ENCODE measurements around the gene TPPP2.
A peak's percentile ranks its signal among the peaks of the same experiment; 100 is the strongest.
"Not testable (repeated sequence)": the region's sequence is repeated elsewhere in the genome, so short reads cannot be mapped to it uniquely, and the experiment has no call there.

The TPPP2 gene

DNA sequence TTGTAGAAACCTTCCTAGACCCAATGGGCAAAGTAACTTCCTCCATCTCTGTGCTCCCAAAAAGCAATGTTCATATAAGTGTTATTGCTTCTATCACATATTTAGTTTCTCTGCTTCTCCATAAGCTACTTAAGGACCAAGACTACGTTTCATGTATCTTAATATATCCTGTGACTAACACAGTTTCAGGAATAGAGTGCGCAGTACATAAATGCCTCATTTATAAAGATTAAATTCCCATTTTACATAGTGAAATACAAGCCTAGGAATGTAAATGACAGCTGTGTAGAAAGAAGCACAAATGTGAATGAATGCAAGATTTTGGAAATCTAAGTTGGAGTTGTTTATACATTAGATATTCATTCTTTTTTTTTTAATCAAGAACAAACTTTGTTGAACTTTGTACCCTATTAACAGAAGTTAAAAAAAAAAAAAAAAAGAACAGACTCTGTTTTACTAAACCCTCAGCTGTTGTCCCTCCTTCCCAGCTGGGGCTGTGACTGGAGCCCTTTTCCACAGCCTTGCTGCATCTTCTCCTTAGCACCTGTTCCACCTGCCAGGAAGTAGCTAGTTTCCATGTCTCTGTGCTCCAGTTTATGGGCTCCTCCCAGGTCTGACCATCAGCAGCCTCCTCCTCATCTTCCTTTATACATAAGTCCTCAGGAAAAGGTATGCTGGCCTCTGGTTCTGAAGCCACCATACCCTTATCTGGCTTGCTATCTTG, 47.2 kb upstream of the TPPP2 start:
- H3K9me3 ChIP-seq (ENCODE audit: control insufficient read depth, insufficient read depth, low read depth, low read length), result no peaks in the 10 kb centered on the region
- H3K4me3 ChIP-seq (ENCODE audit: low read depth, low read length), result no peak overlapping the region
- H3K36me3 ChIP-seq (ENCODE audit: control insufficient read depth in 2 of 2, insufficient read depth in 1 of 2, low read length in 2 of 2), result no peaks in the 10 kb centered on the region
- ChIA-PET CTCF (interaction anchor here (1.1 to 5.5 kb wide), 2 partner anchors 11 to 32 kb away, joined by 3 to 56 read pairs; no protein-coding TSS in a partner anchor), POLR2A (no interaction called here)
- no peaks in the 10 kb centered on the region for H3K4me1 ChIP-seq (ENCODE audit: control insufficient read depth, insufficient read depth, low read length)
- no peak overlapping the region for H3K27ac ChIP-seq (ENCODE audit: extremely low read depth, low read depth, low read length)
- TF ChIP-seq ZBTB20 (tag by site-specific recombination; IDR thresholded peaks at IDR 0.05) (no peak), GLIS2 (tag by site-specific recombination; IDR thresholded peaks at IDR 0.05) (no peak), ZNF175 (tag by site-specific recombination; IDR thresholded peaks at IDR 0.05) (no peak), ZNF701 (tag by site-specific recombination; IDR thresholded peaks at IDR 0.05) (no peak), ZNF670 (tag by site-specific recombination; IDR thresholded peaks at IDR 0.05; ENCODE audit: low read depth) (no peak), ZNF266 (tag by site-specific recombination; IDR thresholded peaks at IDR 0.05; ENCODE audit: low read depth) (no peak), ZNF133 (tag by site-specific recombination; IDR thresholded peaks at IDR 0.05) (no peak), ZNF169 (tag by site-specific recombination; IDR thresholded peaks at IDR 0.05) (no peak), SP2 (tag by site-specific recombination; IDR thresholded peaks at IDR 0.05) (no peak), ZBTB7A (tag by site-specific recombination; IDR thresholded peaks at IDR 0.05; ENCODE audit: low read depth) (no peak), ZNF10 (tag by site-specific recombination; IDR thresholded peaks at IDR 0.05) (no peak), ZNF658 (tag by site-specific recombination; IDR thresholded peaks at IDR 0.05) (no peak), ZNF664 (tag by site-specific recombination; IDR thresholded peaks at IDR 0.05) (no peak), ZNF623 (tag by site-specific recombination; IDR thresholded peaks at IDR 0.05) (no peak), ZNF692 (tag by site-specific recombination; IDR thresholded peaks at IDR 0.05) (no peak), ZNF274 (IDR thresholded peaks at IDR 0.05; ENCODE audit: low read length) (no peak), ZNF274 (tag by site-specific recombination; IDR thresholded peaks at IDR 0.05; ENCODE audit: borderline replicate concordance) (no peak), HOXC10 (CRISPR knock-in tag; IDR thresholded peaks at IDR 0.05) (no peak), ZNF366 (tag by site-specific recombination; conservative IDR thresholded peaks at IDR 0.05) (no peak), ZBTB48 (tag by site-specific recombination; IDR thresholded peaks at IDR 0.05) (no peak)
- TF ChIP-seq, protein P1, sequence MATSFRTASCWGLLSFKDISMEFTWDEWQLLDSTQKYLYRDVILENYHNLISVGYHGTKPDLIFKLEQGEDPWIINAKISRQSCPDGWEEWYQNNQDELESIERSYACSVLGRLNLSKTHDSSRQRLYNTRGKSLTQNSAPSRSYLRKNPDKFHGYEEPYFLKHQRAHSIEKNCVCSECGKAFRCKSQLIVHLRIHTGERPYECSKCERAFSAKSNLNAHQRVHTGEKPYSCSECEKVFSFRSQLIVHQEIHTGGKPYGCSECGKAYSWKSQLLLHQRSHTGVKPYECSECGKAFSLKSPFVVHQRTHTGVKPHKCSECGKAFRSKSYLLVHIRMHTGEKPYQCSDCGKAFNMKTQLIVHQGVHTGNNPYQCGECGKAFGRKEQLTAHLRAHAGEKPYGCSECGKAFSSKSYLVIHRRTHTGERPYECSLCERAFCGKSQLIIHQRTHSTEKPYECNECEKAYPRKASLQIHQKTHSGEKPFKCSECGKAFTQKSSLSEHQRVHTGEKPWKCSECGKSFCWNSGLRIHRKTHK (tag by site-specific recombination; IDR thresholded peaks at IDR 0.05), result no peak

DNA sequence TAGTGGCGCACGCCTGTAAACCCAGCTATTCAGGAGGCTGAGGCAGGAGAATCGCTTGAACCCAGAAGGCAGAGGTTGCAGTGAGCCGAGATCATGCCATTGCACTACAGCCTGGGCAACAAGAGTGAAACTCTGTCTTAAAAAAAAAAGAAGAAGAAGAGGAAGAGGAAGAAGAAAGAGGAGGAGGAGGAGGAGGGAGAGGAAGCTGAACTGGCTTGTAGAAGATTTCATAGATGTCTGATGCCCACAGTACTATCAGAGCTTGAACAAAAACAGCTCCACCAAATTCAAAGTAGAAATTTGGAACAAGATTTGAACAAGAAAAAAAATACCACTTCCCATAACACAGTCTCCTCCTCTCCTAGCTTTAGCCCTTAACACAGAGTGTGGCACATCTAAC, 44.4 kb upstream of the TPPP2 start:
- CTCF ChIA-PET, result interaction anchor here (0.6 to 1.1 kb wide), 3 partner anchors 15 to 1127 kb away, joined by 3 to 6 read pairs (median 3); no protein-coding TSS in a partner anchor
- H3K4me1 ChIP-seq (ENCODE audit: control insufficient read depth, insufficient read depth, low read length); H3K4me3 ChIP-seq (ENCODE audit: low read depth, low read length); H3K9me3 ChIP-seq (ENCODE audit: control insufficient read depth, insufficient read depth, low read depth, low read length); POLR2A ChIA-PET; H3K27ac ChIP-seq (ENCODE audit: extremely low read depth, low read depth, low read length); H3K36me3 ChIP-seq (ENCODE audit: control insufficient read depth in 2 of 2, insufficient read depth in 1 of 2, low read length in 2 of 2): not testable (repeated sequence)
- TF ChIP-seq ZNF513 (tag by site-specific recombination; IDR thresholded peaks at IDR 0.05), result peak; percentile 47; the same call in 1 of the 2 replicates
